Cardiac atrium fibroblast (primary cell): ENCODE data around the gene SRL. TPM values are rescaled to one million over a fixed set of nuclear protein-coding genes. Genes with fewer than 3 reads are reported as not detected.

ENCODE experiments used
- total RNA-seq: library from RNA; depleted of rRNA; stranded (reverse); fragments of >200 nt; gene quantifications from 2 replicates; pipeline ENCODE4 v1.2.3, GENCODE V29; 2015

The SRL gene
- total RNA-seq: not detected in 2 replicates

DNA sequence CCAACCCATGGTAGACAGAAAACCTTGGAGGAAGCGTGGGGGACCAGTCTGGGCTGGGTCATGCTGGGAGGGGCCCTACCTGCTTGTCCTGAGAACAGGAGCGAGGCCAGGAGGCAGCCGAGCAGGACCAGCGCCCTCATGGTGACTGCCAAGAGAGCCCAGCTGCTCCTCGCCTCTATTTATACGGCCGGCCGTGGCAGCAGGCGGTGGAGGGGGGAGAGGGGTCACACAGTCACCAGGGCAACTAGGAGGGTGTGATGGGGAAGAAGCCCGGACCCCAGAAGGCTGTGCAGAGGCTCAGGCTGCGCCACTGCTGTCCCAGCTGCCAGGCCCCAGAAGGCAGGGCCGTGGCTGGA lies at the start of gene SRL:
TSS of gene SRL (minus strand) at position 153 of the 356 bp plus-strand sequence. CDS start at position 140, 13 bp downstream.

Other genes starting within 250 kb of the SRL start
- 16.1 and 18.0 TPM in 2 replicates for gene ADCY9, start 125.6 kb downstream of the SRL start, total RNA-seq
- gene TFAP4, start 30.9 kb upstream of the SRL start, total RNA-seq: 0.18 and 1.9 TPM in 2 replicates
- gene GLIS2, start 74.0 kb upstream of the SRL start, total RNA-seq: 5.4 and 6.5 TPM in 2 replicates
- 50.9 and 53.5 TPM in 2 replicates for gene PAM16, start 109.2 kb upstream of the SRL start, total RNA-seq
- gene VASN, start 129.8 kb upstream of the SRL start, total RNA-seq: 123 and 139 TPM in 2 replicates
- 20.0 and 20.7 TPM in 2 replicates for gene CORO7, start 174.5 kb upstream of the SRL start, total RNA-seq
- gene DNAJA3, start 183.8 kb upstream of the SRL start, total RNA-seq: 33.2 TPM in 2 replicates
- gene NMRAL1, start 232.5 kb upstream of the SRL start, total RNA-seq: 52.5 and 66.6 TPM in 2 replicates
- 61.4 and 100 TPM in 2 replicates for gene HMOX2, start 234.3 kb upstream of the SRL start, total RNA-seq